ENCODE measurements around the gene AFF3. TPM values are rescaled to one million over a fixed set of nuclear protein-coding genes. Genes with fewer than 3 reads are reported as not detected.

The AFF3 gene
- total and polyA plus RNA-seq, 8 donors, result 1.4 to 78.8 (median 14.7) TPM

DNA sequence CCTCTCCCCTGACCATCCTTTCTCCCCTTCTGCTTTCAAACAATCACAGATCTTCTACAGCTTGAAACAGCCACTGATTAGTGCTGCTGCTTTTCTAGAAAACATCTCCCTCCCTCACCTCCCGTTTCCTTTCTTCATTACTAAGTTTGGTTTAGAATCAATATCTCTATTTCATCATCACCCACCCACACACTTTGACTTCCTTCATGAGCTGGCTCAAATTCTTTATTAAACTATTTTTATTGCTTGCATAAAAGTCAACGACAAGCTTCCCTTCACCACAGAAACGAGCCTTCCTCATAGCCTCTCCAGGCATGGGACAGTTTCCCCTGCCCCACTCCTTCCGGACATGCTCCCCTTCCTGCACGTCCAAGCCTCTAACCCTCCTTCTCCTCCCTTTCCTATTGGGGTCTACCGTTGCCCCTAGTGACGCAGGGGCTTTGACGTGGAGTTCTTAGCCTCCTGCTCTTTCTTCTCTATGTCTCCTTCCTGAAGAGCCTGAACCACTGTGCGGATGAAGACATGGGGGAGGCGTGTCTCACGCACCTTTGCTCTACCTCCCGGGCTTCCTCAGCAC, 172.0 kb downstream of the AFF3 start:
- DNase-seq, result no peak
- Histone ChIP-seq H3K36me3 (peaks cover 0 to 4% (median 0%) of the 10 kb centered on the region in 4 donors), H3K4me1 (peaks cover 0 to 6% (median 0%) of the 10 kb centered on the region in 4 donors), H3K9me3 (no peaks in the 10 kb centered on the region), H3K27ac (no peak overlapping the region), H3K27me3 (no peaks in the 10 kb centered on the region), H3K4me3 (no peak overlapping the region)
- intact Hi-C loops (cut with DNase I; ENCODE audit: low total_unique reads), result no loop called here
- no peak for TF ChIP-seq EP300 (IDR thresholded peaks at IDR 0.05)
- WGBS, 5 donors, result 77 to 86% (median 85%) methylated on average over 12 of the region's 12 CpGs

DNA sequence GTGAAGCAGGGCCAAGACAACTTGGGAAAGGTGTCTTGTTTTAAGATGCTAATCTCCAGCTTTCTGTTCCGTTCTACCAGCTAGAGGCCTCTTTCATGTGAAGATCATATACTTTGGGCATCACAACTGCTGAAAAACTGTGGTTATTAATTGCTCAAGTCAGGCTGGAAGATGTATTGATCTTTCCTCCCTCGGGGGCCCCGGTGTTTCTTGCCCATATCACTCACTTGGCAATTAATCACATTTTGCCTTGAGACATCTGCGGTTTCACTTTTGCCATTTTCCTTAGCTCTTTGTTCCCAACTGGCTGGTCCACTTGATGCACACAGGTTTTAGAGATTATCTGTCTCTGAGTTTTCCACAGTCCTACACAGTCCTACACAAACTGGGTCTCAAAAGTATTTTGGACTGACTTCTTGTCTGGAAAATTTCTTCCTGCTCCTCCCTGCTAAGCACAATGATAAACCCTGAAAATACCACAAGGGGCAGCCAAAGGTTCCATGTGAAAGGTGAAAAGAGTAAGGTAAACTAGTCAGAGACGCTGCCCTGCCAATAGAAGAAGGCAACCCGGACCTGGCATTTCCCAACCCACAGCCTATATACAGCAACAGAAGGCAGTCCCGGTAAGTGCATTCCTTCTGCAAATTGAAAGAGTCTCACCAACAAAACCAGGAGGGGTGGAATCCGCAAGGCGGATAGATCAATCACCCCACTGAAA, 181.0 kb downstream of the AFF3 start:
- intact Hi-C loops (cut with DNase I; ENCODE audit: low total_unique reads), result no loop called here
- no peak for DNase-seq
- H3K4me3 ChIP-seq, result no peak overlapping the region
- H3K27me3 ChIP-seq, result no peaks in the 10 kb centered on the region
- TF ChIP-seq, protein P1, sequence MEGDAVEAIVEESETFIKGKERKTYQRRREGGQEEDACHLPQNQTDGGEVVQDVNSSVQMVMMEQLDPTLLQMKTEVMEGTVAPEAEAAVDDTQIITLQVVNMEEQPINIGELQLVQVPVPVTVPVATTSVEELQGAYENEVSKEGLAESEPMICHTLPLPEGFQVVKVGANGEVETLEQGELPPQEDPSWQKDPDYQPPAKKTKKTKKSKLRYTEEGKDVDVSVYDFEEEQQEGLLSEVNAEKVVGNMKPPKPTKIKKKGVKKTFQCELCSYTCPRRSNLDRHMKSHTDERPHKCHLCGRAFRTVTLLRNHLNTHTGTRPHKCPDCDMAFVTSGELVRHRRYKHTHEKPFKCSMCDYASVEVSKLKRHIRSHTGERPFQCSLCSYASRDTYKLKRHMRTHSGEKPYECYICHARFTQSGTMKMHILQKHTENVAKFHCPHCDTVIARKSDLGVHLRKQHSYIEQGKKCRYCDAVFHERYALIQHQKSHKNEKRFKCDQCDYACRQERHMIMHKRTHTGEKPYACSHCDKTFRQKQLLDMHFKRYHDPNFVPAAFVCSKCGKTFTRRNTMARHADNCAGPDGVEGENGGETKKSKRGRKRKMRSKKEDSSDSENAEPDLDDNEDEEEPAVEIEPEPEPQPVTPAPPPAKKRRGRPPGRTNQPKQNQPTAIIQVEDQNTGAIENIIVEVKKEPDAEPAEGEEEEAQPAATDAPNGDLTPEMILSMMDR (IDR thresholded peaks at IDR 0.05), result no peak
- TF ChIP-seq POLR2A (IDR thresholded peaks at IDR 0.05) (no peak), EP300 (IDR thresholded peaks at IDR 0.05) (no peak), POLR2AphosphoS5 (IDR thresholded peaks at IDR 0.05) (no peak)
- peak overlapping the region in 4 of 5 donors; percentile 31 to 58 (median 34) for H3K27ac ChIP-seq
- 44 to 66% (median 51%) methylated on average over 9 of the region's 9 CpGs for WGBS, 5 donors
- no peaks in the 10 kb centered on the region for H3K9me3 ChIP-seq
- H3K4me1 ChIP-seq, result peaks cover 9 to 18% (median 12%) of the 10 kb centered on the region in 4 donors
- peaks cover 0 to 7% (median 0%) of the 10 kb centered on the region in 4 donors for H3K36me3 ChIP-seq

DNA sequence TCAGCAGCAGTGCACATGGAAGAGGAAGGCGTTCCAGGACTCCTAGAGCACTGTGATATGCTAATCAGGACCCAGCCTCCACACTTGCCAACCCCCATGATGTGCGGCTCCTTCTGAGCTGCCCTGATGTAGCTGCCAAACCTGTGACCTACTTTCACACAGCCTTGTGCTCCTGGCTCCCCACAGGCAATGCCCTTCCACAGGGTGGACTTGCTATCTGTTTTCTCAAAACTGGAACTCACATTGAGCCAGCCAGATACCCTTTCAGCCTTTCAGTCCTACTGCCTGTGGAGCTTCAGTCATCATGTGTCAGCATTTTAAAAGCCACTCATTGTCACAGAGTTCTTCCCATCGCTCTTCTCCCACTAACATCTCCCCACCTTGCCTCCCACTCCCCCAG, 181.6 kb downstream of the AFF3 start:
- Histone ChIP-seq H3K27ac (peak overlapping the region in 3 of 5 donors; percentile 31 to 58 (median 34)), H3K4me3 (no peak overlapping the region), H3K4me1 (peaks cover 9 to 18% (median 12%) of the 10 kb centered on the region in 4 donors), H3K9me3 (no peaks in the 10 kb centered on the region), H3K27me3 (no peaks in the 10 kb centered on the region), H3K36me3 (peaks cover 0 to 7% (median 0%) of the 10 kb centered on the region in 4 donors)
- TF ChIP-seq, protein P1 (IDR thresholded peaks at IDR 0.05), result no peak
- no peak for TF ChIP-seq EP300 (IDR thresholded peaks at IDR 0.05)
- TF ChIP-seq POLR2A (IDR thresholded peaks at IDR 0.05), result no peak
- TF ChIP-seq POLR2AphosphoS5 (IDR thresholded peaks at IDR 0.05), result peak in 1 of 3 donors; percentile 25
- peak; percentile 29 to 73 for DNase-seq
- intact Hi-C loops (cut with DNase I; ENCODE audit: low total_unique reads), result no loop called here
- WGBS, 5 donors, result 39 to 63% (median 43%) methylated on average over 3 of the region's 3 CpGs

DNA sequence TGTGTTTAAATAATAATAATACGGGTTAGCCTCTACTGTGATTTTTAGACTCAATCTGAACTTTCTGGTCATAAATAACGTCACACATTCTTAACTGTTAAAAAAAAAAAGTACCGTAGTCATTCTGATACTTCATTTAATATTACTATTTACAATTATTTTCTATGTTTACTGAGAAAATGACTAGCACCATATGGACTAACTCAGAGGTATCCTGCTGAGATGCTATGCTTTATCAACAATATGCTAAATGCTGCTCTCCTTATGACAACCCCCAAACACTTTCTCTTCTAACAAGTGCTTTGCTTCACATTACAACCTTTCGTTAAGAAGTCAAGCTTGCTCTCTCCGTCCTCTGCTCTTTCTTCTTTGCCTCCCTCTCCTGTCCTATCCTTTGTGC, 182.1 kb downstream of the AFF3 start:
- intact Hi-C loops (cut with DNase I; ENCODE audit: low total_unique reads), result no loop called here
- no peak overlapping the region for H3K4me3 ChIP-seq
- no peaks in the 10 kb centered on the region for H3K27me3 ChIP-seq
- H3K27ac ChIP-seq, result no peak overlapping the region
- peaks cover 0 to 7% (median 0%) of the 10 kb centered on the region in 4 donors for H3K36me3 ChIP-seq
- peaks cover 9 to 18% (median 12%) of the 10 kb centered on the region in 4 donors for H3K4me1 ChIP-seq
- TF ChIP-seq, protein P1 (IDR thresholded peaks at IDR 0.05), result no peak
- no peak for TF ChIP-seq POLR2AphosphoS5 (IDR thresholded peaks at IDR 0.05)
- no peak for TF ChIP-seq POLR2A (IDR thresholded peaks at IDR 0.05)
- TF ChIP-seq EP300 (IDR thresholded peaks at IDR 0.05), result no peak
- DNase-seq, result no peak
- 72 to 81% (median 79%) methylated on average over 5 of the region's 5 CpGs for WGBS, 5 donors
- H3K9me3 ChIP-seq, result no peaks in the 10 kb centered on the region

All from stomach (tissue), 9 donors.